Measurements from ENCODE around the gene ROR1. TPM values are rescaled to one million over a fixed set of nuclear protein-coding genes. Genes with fewer than 3 reads are reported as not detected.

Gene ROR1
- total and polyA plus RNA-seq, 2 of the 4 experiments (the other 2 are of a cell fraction) = 4.4 to 10.0 TPM

DNA sequence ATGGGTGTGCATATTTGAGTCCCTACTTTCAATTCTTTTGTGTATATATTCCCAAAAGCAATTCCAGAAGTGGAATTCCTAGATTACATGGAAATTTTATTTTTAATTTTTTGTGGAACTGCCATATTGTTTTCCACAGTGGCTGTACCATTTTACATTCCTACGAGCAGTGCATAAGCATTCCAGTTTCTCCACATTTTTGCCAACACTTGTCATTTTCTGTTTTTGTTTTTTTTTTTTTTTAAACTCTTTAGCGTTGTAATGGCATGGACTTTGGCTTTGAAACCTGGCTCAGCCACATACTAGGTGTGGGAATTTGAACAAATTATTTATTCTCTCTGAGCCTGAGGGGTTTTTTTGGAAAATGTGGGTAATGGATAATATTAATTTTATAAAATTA is 215.1 kb downstream of the ROR1 start:
- Histone ChIP-seq H3K4me2 (ENCODE audit: low read depth, low read length) (no peak overlapping the region), H3K27me3 (ENCODE audit: control insufficient read depth, insufficient read depth, low read length) (no peaks in the 10 kb centered on the region), H2AK5ac (ENCODE audit: low read depth, low read length) (no peak overlapping the region), H3K9me3 (ENCODE audit: control insufficient read depth, insufficient read depth, low read length) (no peaks in the 10 kb centered on the region), H4K8ac (ENCODE audit: low read depth in 2 of 2, low read length in 2 of 2) (no peak overlapping the region), H3K36me3 (ENCODE audit: control insufficient read depth, insufficient read depth, low read length) (no peaks in the 10 kb centered on the region), H3K23ac (ENCODE audit: low read depth, low read length) (no peak overlapping the region), H4K91ac (ENCODE audit: insufficient read depth, low read depth, low read length) (no peak overlapping the region), H3K4me1 (ENCODE audit: control insufficient read depth, insufficient read depth, low read length) (peaks cover 5% of the 10 kb centered on the region), H3K4me3 (ENCODE audit: insufficient read depth, low read depth, low read length) (no peak overlapping the region), H2AK9ac (replicated peaks; ENCODE audit: low read depth, low read length, poor library complexity) (no peak overlapping the region), H3K9me1 (ENCODE audit: insufficient read depth, low read length) (no peaks in the 10 kb centered on the region), H3K27ac (ENCODE audit: insufficient read depth, low read length) (no peak overlapping the region), H3K4ac (ENCODE audit: low read depth, low read length) (no peak overlapping the region), H4K5ac (ENCODE audit: low read depth, low read length) (no peak overlapping the region), H3K79me1 (ENCODE audit: low read depth in 1 of 2, low read length in 2 of 2) (no peaks in the 10 kb centered on the region), H3K14ac (replicated peaks; ENCODE audit: low read depth, low read length) (no peak overlapping the region), H2BK20ac (ENCODE audit: low read depth, low read length) (no peak overlapping the region), H3K18ac (ENCODE audit: low read depth, low read length) (no peak overlapping the region), H2AFZ (replicated peaks; ENCODE audit: low read length, poor library complexity) (no peak overlapping the region), H3K9ac (ENCODE audit: low read depth, low read length) (no peak overlapping the region), H3K56ac (ENCODE audit: extremely low read depth, insufficient read depth, low read length) (no peak overlapping the region), H2BK120ac (ENCODE audit: low read depth, low read length) (no peak overlapping the region), H2BK5ac (ENCODE audit: low read depth, low read length, poor library complexity, severe bottlenecking) (no peak overlapping the region), H2BK15ac (ENCODE audit: low read depth, low read length) (no peak overlapping the region), H4K20me1 (ENCODE audit: insufficient read depth, low read length) (no peaks in the 10 kb centered on the region)
- CTCF ChIA-PET = interaction anchor here (1.6 kb wide), 1 partner anchor 8 kb away, joined by 4 read pairs; no protein-coding TSS in a partner anchor
- no peak for TF ChIP-seq NFE2L2 (IDR thresholded peaks at IDR 0.05; ENCODE audit: low read depth, low read length)
- no peak for TF ChIP-seq MXI1 (IDR thresholded peaks at IDR 0.05; ENCODE audit: borderline replicate concordance, low read depth, low read length)
- no peak for TF ChIP-seq SMC3 (IDR thresholded peaks at IDR 0.05; ENCODE audit: low read depth, low read length)
- TF ChIP-seq MAFK (IDR thresholded peaks at IDR 0.05; ENCODE audit: low read depth, low read length) = no peak
- no peak for TF ChIP-seq RCOR1 (IDR thresholded peaks at IDR 0.05; ENCODE audit: insufficient replicate concordance, low read length)
- TF ChIP-seq FOS (IDR thresholded peaks at IDR 0.05; ENCODE audit: low read depth, low read length) = no peak
- TF ChIP-seq RAD21 (IDR thresholded peaks at IDR 0.05; ENCODE audit: low read length) = no peak
- no peak for TF ChIP-seq BHLHE40 (IDR thresholded peaks at IDR 0.05; ENCODE audit: low read depth, low read length)
- no peak for TF ChIP-seq CEBPB (IDR thresholded peaks at IDR 0.05; ENCODE audit: low read depth, low read length)
- no peak for TF ChIP-seq RFX5 (IDR thresholded peaks at IDR 0.05; ENCODE audit: low read depth, low read length)
- TF ChIP-seq USF2 (IDR thresholded peaks at IDR 0.05; ENCODE audit: low read depth, low read length) = no peak
- TF ChIP-seq, protein P1, sequence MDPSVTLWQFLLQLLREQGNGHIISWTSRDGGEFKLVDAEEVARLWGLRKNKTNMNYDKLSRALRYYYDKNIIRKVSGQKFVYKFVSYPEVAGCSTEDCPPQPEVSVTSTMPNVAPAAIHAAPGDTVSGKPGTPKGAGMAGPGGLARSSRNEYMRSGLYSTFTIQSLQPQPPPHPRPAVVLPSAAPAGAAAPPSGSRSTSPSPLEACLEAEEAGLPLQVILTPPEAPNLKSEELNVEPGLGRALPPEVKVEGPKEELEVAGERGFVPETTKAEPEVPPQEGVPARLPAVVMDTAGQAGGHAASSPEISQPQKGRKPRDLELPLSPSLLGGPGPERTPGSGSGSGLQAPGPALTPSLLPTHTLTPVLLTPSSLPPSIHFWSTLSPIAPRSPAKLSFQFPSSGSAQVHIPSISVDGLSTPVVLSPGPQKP (IDR thresholded peaks at IDR 0.05; ENCODE audit: borderline replicate concordance, low read depth, low read length) = no peak
- no peak for TF ChIP-seq CHD1 (IDR thresholded peaks at IDR 0.05; ENCODE audit: low read depth, low read length)
- TF ChIP-seq MAZ (IDR thresholded peaks at IDR 0.05; ENCODE audit: borderline replicate concordance, low read depth, low read length) = no peak
- no peak for TF ChIP-seq POLR2A (IDR thresholded peaks at IDR 0.05; ENCODE audit: low read depth, low read length)
- ATAC-seq (ENCODE audit: low read depth) = no peak
- no CpG with 5 or more reads among the region's 2 CpGs for WGBS, 2 experiments (ENCODE audit: extremely low coverage in 2 of 2, insufficient read length in 1 of 2)
- DNase-seq = no peak
- intact Hi-C loops (cut with micrococcal nuclease) = no loop called here
- BruUV-seq (replicated peaks) = no TSS peak
- dilution Hi-C loops (cut with HindIII; ENCODE audit: low sequenced_read_pairs, unreplicated experiment) = no loop called here
- POLR2A ChIA-PET (ENCODE audit: unreplicated experiment) = no interaction called here
- in situ Hi-C loops (cut with MboI; ENCODE audit: low sequenced_read_pairs) = no loop called here
